ENCODE results near the gene TXNL4A.

Gene TXNL4A

DNA sequence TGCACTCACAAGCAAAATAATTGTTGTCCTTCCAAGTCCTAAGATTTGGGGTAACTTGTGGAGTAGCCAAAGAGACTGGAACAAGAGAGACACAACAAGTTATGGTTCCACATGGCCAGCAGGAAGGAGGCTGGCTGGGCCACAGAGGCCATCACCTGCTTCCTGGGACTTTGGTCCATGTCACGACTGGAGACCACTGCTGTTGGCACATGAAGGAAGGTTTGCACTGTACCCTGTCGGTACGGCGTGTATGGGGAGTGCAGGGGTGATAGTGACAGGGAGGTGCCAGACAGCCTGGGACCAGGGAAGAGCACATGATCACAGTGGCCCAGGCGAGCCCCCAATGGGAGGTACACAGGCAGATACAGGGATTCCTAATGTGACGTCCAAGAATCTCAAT, 52.4 kb downstream of the TXNL4A start:
- no peak for DNase-seq (ENCODE audit: low spot score)

DNA sequence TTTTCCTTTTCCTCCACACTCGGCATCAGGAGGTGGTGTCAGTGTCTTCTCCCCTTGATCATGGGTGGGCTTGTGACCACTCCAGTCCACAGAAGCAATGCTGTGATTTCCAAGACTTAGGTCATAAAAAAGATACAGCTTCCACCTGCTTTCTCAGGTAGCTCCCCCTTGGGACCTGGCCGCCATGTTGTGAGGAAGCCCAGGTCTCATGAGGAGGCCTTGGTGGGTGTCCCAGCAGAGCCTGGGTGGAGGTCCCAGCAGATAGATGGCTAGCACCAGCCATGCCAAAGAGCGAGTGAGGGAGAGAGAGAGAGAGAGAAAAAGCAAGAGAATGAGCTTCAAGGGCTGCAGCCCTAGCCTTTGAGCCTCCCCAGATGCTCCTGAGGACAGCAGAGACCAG, 52.9 kb downstream of the TXNL4A start:
- no peak for DNase-seq (ENCODE audit: low spot score)

DNA sequence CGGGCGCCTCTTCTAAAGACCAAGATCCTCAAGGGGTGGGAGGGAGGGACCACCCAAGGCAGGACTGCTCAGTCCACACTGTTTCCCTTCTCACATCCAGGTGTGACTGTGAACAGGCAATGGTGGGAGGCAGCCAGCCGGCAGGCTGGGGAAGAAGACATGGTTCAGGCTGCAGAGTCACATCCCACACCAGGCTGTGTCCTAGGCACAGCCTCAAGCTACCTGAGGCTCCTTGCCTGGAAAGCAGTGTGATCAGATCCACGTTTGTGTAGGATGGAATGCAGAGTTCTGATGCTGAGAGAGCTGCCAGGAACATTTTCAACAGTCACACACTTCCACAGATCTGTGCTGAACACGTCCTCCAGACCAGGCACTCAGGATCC, 53.3 kb downstream of the TXNL4A start:
- no peak for DNase-seq (ENCODE audit: low spot score)

DNA sequence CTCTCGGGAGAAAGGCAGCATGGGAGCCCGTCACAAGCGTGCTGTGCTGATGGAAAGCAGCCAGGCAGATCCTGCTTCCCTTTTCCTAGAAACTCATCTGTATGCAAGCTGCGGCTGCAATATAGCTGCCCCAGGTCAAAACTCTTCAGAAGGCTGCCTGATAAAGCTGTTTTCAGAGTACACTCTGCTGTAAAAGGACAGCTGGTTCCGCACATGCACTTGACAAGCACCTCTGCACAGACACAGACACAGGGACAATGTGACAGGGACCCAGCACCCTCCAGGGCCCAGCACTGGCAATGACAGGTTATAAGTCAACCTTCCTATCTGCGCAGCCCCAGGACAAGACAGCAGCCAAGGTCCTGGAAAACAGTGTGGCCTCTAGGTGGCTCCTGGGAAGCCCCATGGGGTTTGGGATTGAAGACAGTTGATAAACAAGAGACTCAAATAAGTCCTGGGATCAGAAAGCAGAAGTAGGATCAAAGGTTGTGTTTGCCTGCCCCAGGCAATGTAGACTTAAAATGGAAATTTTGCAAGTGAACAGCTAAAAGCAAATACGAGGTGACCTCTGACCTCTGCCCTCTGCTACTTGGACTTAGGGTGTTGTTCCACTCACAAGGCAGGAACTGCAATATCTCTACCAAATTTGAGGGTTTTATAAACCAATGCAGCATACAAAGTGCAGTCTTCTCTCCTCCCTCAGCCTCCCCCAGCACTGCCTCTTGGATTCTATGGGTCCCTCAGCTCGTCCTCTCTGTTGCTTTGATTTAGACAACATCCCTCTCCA, 53.9 kb downstream of the TXNL4A start:
- no peak for DNase-seq (ENCODE audit: low spot score)

DNA sequence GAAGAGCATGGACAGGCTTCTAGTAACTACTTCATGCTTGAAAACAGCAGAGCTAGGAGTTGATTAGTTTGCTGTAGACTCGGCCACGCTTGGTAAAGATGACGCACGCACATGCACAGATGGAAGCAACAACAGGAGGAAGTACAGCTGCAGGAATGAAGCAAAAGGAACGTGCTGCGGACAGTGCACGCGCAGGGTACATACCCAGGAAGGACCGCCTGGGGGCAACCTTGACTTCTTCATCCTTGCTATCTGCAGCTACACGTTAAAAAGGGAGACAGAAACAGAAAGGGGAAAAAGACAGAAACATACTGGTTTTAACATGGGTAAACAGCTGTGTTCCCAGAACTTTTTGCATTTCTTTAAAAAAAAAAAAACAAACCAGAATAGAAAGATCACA, 54.6 kb downstream of the TXNL4A start:
- DNase-seq (ENCODE audit: low spot score): peak; percentile 39

DNA sequence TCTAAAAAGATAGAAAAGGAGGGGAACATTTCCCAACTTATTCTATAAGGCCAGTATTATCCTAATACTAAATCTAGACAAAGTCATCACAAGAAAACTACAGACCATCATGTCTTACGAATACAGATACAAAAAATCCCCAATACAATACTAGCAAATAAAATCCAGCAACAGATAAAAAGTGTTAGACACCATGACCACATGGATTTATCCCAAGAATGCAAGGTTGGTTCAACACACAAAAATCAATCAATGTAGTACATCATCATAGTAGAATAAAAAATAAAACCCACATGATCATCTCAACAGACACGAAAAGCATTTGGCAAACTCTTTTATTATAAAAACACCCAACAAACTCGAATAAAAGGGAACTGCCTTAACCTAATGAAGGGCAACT, 55.5 kb downstream of the TXNL4A start:
- DNase-seq (ENCODE audit: low spot score): no peak

DNA sequence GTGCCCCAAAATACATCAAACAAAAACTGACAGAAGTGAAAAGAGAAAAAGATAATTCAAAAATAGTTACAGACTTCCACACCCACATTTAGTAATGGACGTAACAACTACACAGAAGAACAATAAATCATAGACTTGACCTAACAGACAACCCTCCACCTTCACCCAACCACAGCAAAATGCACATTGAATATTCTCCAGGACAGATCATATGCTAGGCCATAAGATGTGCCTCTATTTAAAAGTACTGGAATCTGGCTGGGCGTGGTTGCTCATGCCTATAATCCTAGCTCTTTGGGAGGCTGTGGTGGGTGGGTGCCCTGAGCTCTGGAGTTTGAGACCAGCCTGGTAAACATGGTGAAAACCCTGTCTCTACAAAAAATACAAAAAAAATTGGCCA, 56.9 kb downstream of the TXNL4A start:
- no peak for DNase-seq (ENCODE audit: low spot score)

DNA sequence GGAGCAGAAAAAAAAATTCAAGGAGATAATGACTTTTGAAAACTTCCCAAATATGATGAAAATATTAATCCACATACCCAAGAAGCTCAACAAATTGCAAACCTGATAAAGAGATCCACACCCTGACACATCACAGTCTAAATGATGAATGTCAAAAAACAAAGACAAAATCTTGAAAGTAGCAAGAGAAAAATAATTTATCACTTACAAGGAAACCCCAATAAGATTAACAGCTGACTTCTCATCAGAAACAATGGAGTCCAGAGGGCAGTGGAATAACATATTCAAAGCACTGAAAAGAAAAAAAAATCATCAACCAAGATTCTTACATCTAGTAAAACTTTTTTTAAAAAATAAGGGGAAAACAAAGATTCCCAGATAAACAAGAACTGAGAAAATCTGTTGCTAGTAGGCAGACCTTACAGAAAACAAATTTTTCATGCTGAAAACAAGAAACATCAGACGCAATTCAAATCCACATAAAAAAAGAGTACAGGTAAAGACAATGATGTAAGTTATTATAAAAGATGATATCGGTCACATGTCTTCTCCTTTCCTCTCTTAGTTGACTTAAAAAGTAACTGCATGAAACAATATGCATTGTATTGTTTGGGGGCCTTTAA, 58.2 kb downstream of the TXNL4A start:
- peak; percentile 10 for DNase-seq (ENCODE audit: low spot score)

DNA sequence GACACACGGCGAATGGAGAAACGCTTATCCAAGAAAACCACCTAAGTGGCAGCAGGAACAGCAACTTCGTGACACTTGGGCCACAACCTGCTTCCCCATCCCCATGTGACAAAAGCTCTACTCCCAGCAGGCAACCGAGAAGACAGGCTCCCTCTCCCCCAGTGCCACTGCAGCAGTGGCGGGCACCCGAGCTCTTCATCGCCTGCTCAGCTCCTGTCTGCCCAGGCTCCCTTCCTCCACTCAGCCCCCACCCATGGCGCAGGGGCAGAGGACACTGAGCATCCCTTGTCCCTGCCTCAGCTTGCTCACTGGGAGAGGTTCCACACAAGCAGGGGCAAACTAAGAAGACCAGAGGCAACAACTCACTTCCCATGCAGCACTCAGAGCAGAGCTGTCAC, 59.8 kb downstream of the TXNL4A start:
- DNase-seq (ENCODE audit: low spot score): no peak

DNA sequence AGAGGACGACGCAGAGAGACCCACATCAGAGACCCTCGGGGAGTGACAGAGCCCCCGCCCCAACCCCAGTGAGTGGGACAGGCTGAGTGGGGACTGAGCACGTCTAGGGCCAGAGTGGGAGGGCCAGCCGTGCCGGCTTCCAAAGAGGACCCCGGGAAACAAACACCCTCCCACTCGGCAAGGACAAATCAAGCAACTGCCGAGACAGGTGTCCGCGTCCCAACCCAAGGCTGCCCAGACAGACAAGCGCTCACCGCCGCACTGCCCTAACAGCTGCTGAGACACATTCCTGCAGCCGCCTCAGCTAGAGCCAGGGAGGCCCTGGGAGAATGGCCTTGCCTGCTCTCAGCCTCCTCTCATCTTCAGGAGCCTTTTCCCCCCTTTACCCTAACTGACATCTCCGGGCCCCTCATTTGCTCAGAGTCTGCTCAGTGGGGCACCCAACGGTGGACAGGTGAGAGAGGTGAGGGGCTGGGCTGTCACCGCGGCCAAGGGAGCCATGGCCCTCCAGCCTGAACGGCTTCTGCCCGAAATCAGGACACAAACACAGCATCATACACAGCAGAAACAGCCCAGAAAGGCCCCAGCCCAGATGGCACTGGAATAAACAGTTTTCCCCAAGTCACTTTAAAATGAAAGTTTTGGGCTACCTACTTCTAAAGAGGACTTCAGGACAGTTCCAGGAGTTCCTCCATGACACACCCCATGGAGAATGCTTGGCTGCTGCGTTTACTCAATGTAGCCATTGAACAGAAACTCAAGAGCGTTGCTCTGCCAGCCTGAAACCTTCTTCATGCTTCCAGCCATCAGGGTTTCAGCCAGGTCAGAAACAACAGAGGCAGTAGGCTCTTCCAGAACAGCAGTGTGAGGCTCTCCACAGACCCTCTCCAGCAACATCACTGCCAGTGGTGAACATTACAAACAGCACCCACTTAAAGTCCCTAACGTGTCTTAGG, 60.5 kb downstream of the TXNL4A start:
- no peak for DNase-seq (ENCODE audit: low spot score)

DNA sequence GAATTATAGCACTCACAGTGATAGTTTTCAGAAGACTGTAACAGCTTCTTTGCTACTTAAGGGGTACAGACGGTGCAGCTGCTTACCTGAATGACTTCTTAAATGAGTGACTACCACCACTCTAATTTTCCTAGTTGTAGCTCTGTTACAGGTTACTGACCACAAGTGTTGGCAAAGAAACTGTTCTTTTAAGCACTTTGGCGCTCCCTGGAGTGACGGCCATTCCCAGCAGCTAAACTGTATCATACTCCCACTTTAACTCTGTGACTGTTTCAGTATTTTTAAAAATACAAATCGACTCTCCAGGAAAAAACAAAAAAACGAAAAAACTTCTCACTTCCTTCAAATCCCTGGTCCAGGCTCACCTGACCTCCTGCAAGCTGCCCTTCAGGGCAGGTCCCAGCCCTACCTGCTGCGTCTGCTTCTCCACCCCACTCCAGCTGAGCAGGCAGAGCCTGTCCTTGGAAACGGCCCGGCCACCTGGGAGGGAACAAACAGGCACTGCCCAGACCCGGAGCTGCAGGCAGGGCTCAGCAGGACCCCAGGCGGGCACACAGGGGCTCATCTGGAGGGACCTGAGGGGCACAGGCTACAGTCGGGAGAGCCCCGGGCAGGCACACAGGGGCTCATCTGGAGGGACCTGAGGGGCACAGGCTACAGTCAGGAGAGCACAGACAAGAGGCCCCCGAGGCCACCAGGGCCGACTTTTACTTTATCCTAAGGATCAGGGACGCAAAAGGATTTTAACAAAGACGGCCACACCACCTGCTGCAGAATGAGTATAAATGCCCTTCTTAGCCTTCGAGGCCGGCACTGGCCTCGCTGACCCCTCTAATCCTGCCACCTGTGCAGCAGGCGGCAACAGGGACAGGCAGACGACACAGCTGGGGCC, 61.4 kb downstream of the TXNL4A start:
- no peak for DNase-seq (ENCODE audit: low spot score)

DNA sequence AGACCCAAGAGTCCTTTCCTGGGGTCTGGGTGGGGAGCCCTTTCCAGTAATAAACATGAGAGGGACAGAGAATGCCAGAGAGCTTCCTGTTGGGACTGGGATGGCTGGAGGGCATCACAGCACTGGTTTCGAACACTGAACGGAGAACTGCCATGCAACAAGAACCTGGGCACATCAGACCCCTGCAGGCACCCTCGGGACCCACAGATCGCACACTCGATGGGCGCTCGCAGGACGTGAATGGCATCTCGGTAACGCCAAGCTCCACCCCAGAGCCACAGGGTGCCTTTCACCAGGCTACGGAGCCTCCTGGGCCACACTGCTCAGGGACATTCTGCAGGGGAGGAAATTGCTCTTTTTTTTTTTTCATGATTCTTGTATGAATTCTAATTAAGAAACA, 62.1 kb downstream of the TXNL4A start:
- DNase-seq (ENCODE audit: low spot score): no peak

DNA sequence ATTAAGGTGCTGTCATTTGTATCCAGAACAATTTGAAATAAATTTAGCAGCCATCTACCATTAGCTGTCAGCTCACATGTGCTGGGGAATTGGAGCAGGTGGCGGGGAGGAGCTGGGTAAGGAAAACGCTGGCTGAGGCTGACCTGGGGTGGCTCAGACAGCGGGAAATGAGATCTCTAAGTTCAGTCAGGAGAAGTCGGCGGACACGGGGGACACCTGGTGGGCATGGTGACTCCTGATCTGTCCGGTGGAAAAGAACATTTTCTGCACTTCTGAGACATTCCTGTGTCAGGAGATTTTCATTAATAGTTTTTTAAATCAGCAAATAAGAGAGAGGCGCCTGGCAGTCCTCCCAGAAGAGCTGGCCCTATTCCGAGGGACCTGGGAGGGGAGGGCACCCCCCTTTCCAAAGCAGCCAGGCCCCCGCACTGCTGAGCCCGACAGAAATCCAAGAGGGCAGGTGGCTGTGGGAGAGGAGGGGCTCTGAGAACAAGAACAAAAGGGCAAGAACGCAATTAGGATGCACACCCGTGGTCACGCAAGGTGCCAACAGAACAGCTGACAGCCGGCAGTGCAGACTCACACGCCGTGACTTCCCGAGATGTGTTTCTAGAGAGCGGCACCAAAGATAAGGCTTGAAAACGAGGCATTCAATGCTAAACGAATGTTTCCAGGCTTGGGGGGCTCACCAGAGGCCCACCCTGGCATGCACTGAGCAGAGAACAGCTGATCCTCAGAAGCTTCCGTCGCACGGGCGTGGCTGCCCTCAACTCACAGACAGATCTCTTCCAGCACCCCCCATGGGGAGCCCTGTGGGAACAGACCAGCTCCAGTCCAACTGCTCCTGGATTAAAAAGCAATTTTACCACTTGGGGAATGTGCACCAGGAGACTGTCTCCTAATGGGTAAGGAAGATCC, 63.3 kb downstream of the TXNL4A start:
- DNase-seq (ENCODE audit: low spot score): no peak

DNA sequence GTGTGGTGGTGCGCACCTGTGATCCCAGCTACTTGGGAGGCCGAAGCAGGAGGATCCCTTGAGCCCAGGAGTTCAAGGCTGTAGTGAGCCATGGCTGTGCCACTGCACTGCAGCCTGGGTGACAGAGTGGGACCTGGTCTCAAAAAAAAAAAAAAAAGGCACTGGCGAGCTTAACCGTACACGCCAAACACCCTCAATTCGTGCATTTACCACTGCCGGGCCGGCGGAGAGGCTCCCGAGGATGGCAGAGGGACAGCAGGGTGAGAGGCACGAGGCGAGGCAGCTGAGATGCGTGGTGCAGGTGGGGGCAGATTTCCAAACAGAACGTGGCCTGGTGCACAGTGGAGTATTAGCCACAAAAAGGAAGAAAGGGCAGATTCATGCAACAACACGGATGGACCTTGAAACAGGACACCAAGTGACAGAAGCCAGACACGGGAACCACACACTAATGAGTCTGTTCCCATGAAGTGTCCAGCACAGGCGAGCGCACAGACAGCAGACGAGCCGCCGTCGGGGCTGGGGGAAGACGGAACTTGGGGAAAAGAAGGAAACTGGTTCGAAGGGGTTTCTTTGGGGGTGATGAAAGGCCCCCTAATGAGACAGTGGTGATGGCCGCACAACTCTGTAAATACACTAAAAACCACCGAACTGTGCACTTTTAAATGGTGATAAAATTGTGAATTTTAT, 64.3 kb downstream of the TXNL4A start:
- no peak for DNase-seq (ENCODE audit: low spot score)

DNA sequence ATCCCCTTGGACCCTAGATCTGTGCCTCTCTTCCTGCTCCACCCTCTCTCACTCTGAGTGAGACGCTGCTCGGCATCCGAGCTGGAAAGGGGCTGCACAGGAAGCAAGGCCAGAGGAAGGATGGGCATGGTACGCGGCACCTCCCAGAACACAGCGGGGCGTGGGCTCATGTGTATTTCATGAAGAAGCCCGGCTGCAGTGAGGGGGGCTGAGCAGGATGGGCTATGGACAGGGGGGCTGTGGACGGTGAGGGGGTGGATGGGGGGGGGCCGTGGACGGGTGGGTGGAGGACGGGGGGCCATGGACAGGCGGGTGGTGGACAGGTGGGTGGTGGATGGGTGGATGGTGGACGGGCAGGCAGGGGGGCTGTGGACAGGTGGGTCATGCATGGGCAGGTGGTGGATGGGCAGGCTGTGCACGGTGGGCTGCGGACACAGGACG, 65.4 kb downstream of the TXNL4A start:
- DNase-seq (ENCODE audit: low spot score): no peak

DNA sequence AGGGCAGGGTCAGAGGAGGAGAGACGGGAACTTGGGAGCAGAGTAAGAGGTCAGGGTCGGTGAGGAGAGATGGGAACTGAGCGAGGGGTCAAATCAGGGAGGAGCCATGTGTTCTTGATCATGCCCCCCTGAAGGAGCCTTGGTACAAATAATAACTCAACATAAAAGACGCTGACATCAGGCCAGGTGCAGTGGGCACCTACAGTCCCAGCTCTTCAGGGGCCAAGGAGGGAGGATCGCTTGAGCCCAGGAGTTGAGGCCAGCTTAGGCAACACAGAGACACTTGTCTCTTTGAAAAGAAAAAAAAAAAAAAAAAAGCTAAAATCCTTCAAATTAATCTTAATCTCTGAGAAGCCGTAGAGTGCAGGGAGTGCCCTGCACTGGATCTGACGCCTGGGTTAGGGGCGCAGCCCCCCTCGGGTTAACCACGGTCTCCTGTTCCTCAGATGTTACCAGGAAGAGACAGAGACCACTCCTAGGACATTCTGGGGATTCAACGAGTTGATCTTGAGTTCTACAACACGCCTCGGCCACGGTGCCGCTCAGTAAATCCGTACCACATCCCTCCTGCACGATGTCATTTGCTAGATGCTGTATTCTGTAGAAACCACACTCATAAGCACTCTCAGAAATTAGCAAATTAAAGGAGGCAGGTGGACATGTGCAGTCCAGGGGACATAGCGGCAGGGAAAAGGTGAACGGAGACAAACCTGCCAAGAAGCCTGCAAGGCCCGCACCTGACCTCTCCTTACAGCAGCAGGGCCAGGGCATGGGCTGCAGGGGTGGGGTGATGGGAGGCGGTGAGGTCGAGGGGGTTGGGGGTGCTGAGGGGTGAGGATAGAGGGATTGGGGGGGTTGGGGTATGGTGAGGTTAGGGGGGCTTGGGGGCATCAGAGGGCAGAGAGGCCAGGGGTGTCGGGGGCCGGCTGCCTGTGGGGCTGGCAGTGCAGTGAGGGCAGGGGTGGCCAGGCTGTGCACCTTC, 66.1 kb downstream of the TXNL4A start:
- DNase-seq (ENCODE audit: low spot score): peak; percentile 20
